Neural progenitor cell (in vitro differentiated cells): ENCODE data around the gene HTT. TPM values are rescaled to one million over a fixed set of nuclear protein-coding genes. Genes with fewer than 3 reads are reported as not detected.

Experiments
- DNase-seq: peaks from one replicate; pipeline ENCODE4 v3.0.0-alpha.2; 2016; ENCODE audit warnings: low spot score
- H2AFZ ChIP-seq: fragments of 200-600 bp; sonication (generic); replicated peaks from 2 replicates; pipeline ENCODE4 v1.6.1; 2016; ENCODE audit warnings: antibody characterized with exemption
- H3F3A ChIP-seq: fragments of 200-600 bp; sonication (generic); 2 replicates; pipeline ENCODE4 v1.6.1; 2016; ENCODE audit warnings: antibody characterized with exemption, low read depth
- H3K27ac ChIP-seq: fragments of 200-600 bp; sonication (generic); 2 replicates; pipeline ENCODE4 v1.5.1; 2016; ENCODE audit warnings: mild to moderate bottlenecking
- H3K27me3 ChIP-seq: fragments of 200-600 bp; sonication (generic); 2 replicates; pipeline ENCODE4 v1.6.1; 2016; ENCODE audit warnings: mild to moderate bottlenecking, moderate library complexity
- H3K36me3 ChIP-seq: fragments of 200-600 bp; sonication (generic); 2 replicates; pipeline ENCODE4 v1.5.1; 2016
- H3K4me1 ChIP-seq: fragments of 200-600 bp; sonication (generic); 2 replicates; pipeline ENCODE4 v1.6.1; 2016; ENCODE audit warnings: mixed run types
- H3K4me2 ChIP-seq: fragments of 200-600 bp; sonication (generic); 2 replicates; pipeline ENCODE4 v1.6.1; 2016
- H3K4me3 ChIP-seq: fragments of 200-600 bp; sonication (generic); 2 replicates; pipeline ENCODE4 v1.5.1; 2016
- H3K79me2 ChIP-seq: fragments of 200-600 bp; sonication (generic); 2 replicates; pipeline ENCODE4 v1.6.1; 2016; ENCODE audit warnings: low read depth
- H3K9ac ChIP-seq: fragments of 200-600 bp; sonication (generic); 2 replicates; pipeline ENCODE4 v1.6.1; 2016
- H3K9me3 ChIP-seq: fragments of 200-600 bp; sonication (generic); 2 replicates; pipeline ENCODE4 v1.5.1; 2016; ENCODE audit warnings: low read depth
- H4K20me1 ChIP-seq: fragments of 200-600 bp; sonication (generic); 2 replicates; pipeline ENCODE4 v1.6.1; 2016; ENCODE audit warnings: low read depth
- H3K27ac Mint-ChIP-seq: 3 replicates; pipeline ENCODE4 v1.8.0; 2021; ENCODE audit warnings: mixed read lengths
- H3K27me3 Mint-ChIP-seq: 2 replicates; pipeline ENCODE4 v1.8.0; 2022; ENCODE audit warnings: low read depth, mild to moderate bottlenecking, inconsistent platforms, moderate library complexity, mixed read lengths; ENCODE audit not compliant: insufficient read depth
- H3K36me3 Mint-ChIP-seq: 3 replicates; pipeline ENCODE4 v1.8.0; 2021; ENCODE audit warnings: mixed read lengths
- H3K4me1 Mint-ChIP-seq: 3 replicates; pipeline ENCODE4 v1.8.0; 2021; ENCODE audit warnings: mixed read lengths
- H3K4me3 Mint-ChIP-seq: 3 replicates; pipeline ENCODE4 v1.8.0; 2021; ENCODE audit warnings: mild to moderate bottlenecking, moderate library complexity, mixed read lengths
- H3K9me3 Mint-ChIP-seq: 3 replicates; pipeline ENCODE4 v1.8.0; 2020; ENCODE audit warnings: mixed read lengths
- CTCF ChIP-seq: fragments of 200-600 bp; sonication (generic); IDR thresholded peaks from 2 replicates; pipeline ENCODE4 v1.5.1; 2017; ENCODE audit warnings: antibody characterized with exemption, mild to moderate bottlenecking
- EZH2 ChIP-seq: fragments of 200-600 bp; sonication (generic); IDR thresholded peaks from 2 replicates; pipeline ENCODE4 v1.6.1; 2017; ENCODE audit warnings: antibody characterized with exemption, mild to moderate bottlenecking, moderate library complexity
- EZH2phosphoT487 ChIP-seq: fragments of 200-600 bp; sonication (generic); IDR thresholded peaks from 2 replicates; pipeline ENCODE4 v1.6.1; 2017; ENCODE audit warnings: antibody characterized with exemption
- total RNA-seq: library from RNA; depleted of rRNA; stranded (reverse); fragments of >200 nt; gene quantifications from 2 replicates; pipeline ENCODE4 v1.2.3, GENCODE V29; 2015; ENCODE audit warnings: low replicate concordance

HTT gene
- total RNA-seq, 1 donor from 2014 or later, result 38.9 TPM

DNA sequence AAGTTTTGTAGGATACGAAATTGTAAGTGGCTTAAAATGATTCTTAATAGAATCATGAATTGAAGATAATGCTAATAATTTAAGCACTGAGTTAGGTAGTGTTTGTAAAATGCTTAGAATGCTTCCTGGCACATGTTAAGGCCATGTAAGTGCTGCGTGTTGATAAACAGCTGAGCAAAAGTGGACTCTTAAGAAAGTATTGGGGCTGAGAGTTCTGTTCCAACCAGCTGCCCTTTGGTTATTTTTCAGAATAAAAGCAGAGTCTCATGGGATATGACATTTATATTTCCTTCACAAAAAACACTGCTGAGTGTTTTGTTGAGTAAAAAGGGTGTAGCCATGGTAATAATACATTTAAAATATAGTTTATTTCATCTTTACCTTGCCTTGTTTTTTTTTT lies 42.5 kb downstream of the HTT start:
- Histone ChIP-seq H3K27ac (no peak overlapping the region), H3K36me3 (no peaks in the 10 kb centered on the region), H3K79me2 (no peaks in the 10 kb centered on the region), H3K9ac (no peak overlapping the region), H3K27me3 (no peaks in the 10 kb centered on the region), H3F3A (no peaks in the 10 kb centered on the region), H3K4me1 (no peaks in the 10 kb centered on the region), H3K4me2 (no peak overlapping the region), H2AFZ (no peak overlapping the region), H4K20me1 (no peaks in the 10 kb centered on the region), H3K4me3 (no peak overlapping the region), H3K9me3 (no peaks in the 10 kb centered on the region)
- Mint-ChIP-seq H3K27ac (no peak overlapping the region), H3K27me3 (no peaks in the 10 kb centered on the region), H3K4me3 (no peak overlapping the region), H3K9me3 (no peaks in the 10 kb centered on the region), H3K36me3 (peaks cover 38% of the 10 kb centered on the region), H3K4me1 (no peaks in the 10 kb centered on the region)
- TF ChIP-seq EZH2, result no peak
- no peak for TF ChIP-seq CTCF
- TF ChIP-seq EZH2phosphoT487, result no peak
- DNase-seq, result no peak

DNA sequence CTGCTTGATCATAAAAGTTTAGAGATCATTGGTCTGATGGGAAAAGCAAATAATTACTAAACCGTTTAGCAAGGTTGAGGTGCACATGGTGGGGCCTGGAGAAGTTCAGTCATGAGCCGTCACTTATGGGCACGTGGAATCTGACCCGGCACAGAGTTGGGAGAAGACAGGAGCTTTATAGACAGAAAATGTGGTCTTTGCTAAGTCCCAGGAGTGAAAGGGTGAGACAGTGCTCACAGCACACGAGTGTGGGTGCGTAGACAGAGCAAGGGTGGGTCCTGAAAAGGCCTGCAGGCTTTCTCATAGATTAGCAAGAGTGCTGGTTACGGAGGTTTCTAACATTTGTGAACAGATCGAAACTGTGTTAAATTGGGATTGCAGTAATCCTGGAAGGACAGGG lies 43.8 kb downstream of the HTT start:
- peaks cover 35% of the 10 kb centered on the region for H3K36me3 Mint-ChIP-seq
- no peak overlapping the region for H3K4me3 Mint-ChIP-seq
- no peak overlapping the region for H3K9ac ChIP-seq
- H3K36me3 ChIP-seq, result no peaks in the 10 kb centered on the region
- H3K27me3 ChIP-seq, result no peaks in the 10 kb centered on the region
- no peak overlapping the region for H3K4me2 ChIP-seq
- peaks cover 3% of the 10 kb centered on the region for H3F3A ChIP-seq
- no peak overlapping the region for H3K27ac ChIP-seq
- H3K9me3 Mint-ChIP-seq, result no peaks in the 10 kb centered on the region
- H3K4me3 ChIP-seq, result no peak overlapping the region
- no peak for TF ChIP-seq CTCF
- no peak for TF ChIP-seq EZH2phosphoT487
- no peak for TF ChIP-seq EZH2
- H3K4me1 ChIP-seq, result no peaks in the 10 kb centered on the region
- H3K79me2 ChIP-seq, result no peaks in the 10 kb centered on the region
- no peak for DNase-seq
- H3K9me3 ChIP-seq, result no peaks in the 10 kb centered on the region
- no peak overlapping the region for H3K27ac Mint-ChIP-seq
- no peak overlapping the region for H2AFZ ChIP-seq
- no peaks in the 10 kb centered on the region for H4K20me1 ChIP-seq
- no peaks in the 10 kb centered on the region for H3K4me1 Mint-ChIP-seq
- no peaks in the 10 kb centered on the region for H3K27me3 Mint-ChIP-seq

GRCh38 chr4:3119464-3119863 lies 45.0 kb downstream of the HTT start:
- no peak for DNase-seq
- peaks cover 27% of the 10 kb centered on the region for H3K36me3 Mint-ChIP-seq
- Histone ChIP-seq H3F3A (peaks cover 3% of the 10 kb centered on the region), H3K79me2 (no peaks in the 10 kb centered on the region), H3K9me3 (no peaks in the 10 kb centered on the region), H3K27me3 (no peaks in the 10 kb centered on the region), H3K27ac (no peak overlapping the region), H3K4me2 (no peak overlapping the region), H3K4me3 (no peak overlapping the region), H2AFZ (no peak overlapping the region), H4K20me1 (no peaks in the 10 kb centered on the region), H3K9ac (no peak overlapping the region), H3K4me1 (no peaks in the 10 kb centered on the region), H3K36me3 (peaks cover 2% of the 10 kb centered on the region)
- H3K4me1 Mint-ChIP-seq, result no peaks in the 10 kb centered on the region
- H3K27ac Mint-ChIP-seq, result no peak overlapping the region
- H3K4me3 Mint-ChIP-seq, result no peak overlapping the region
- TF ChIP-seq CTCF (no peak), EZH2phosphoT487 (no peak), EZH2 (no peak)
- H3K9me3 Mint-ChIP-seq, result no peaks in the 10 kb centered on the region
- H3K27me3 Mint-ChIP-seq, result no peaks in the 10 kb centered on the region

DNA sequence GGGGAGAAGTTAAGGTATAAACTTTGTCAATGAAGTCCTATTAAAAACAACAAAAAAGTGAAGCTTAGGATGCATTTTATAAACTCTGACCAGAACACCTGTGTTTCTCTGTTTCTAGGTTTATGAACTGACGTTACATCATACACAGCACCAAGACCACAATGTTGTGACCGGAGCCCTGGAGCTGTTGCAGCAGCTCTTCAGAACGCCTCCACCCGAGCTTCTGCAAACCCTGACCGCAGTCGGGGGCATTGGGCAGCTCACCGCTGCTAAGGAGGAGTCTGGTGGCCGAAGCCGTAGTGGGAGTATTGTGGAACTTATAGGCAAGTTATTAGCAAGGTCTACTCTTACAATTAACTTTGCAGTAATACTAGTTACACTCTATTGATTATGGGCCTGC lies 46.6 kb downstream of the HTT start:
- H3K4me3 Mint-ChIP-seq, result no peak overlapping the region
- H3K4me2 ChIP-seq, result no peak overlapping the region
- H3K36me3 ChIP-seq, result peaks cover 6% of the 10 kb centered on the region
- peaks cover 24% of the 10 kb centered on the region for H3K36me3 Mint-ChIP-seq
- no peaks in the 10 kb centered on the region for H3K4me1 Mint-ChIP-seq
- H3K27me3 ChIP-seq, result no peaks in the 10 kb centered on the region
- no peak overlapping the region for H2AFZ ChIP-seq
- H3K27me3 Mint-ChIP-seq, result no peaks in the 10 kb centered on the region
- TF ChIP-seq CTCF (no peak), EZH2 (no peak), EZH2phosphoT487 (no peak)
- H3K4me3 ChIP-seq, result no peak overlapping the region
- DNase-seq, result no peak
- H3K9ac ChIP-seq, result no peak overlapping the region
- H3K4me1 ChIP-seq, result no peaks in the 10 kb centered on the region
- H3K79me2 ChIP-seq, result no peaks in the 10 kb centered on the region
- no peaks in the 10 kb centered on the region for H3K9me3 ChIP-seq
- peaks cover 3% of the 10 kb centered on the region for H3F3A ChIP-seq
- H4K20me1 ChIP-seq, result no peaks in the 10 kb centered on the region
- no peaks in the 10 kb centered on the region for H3K9me3 Mint-ChIP-seq
- H3K27ac Mint-ChIP-seq, result no peak overlapping the region
- H3K27ac ChIP-seq, result no peak overlapping the region
